ENCODE data around the gene CCDC171. TPM values are rescaled to one million over a fixed set of nuclear protein-coding genes. Genes with fewer than 3 reads are reported as not detected.

CCDC171 gene
- total RNA-seq, 1 experiment from 2014 or later = 2.8 TPM

DNA sequence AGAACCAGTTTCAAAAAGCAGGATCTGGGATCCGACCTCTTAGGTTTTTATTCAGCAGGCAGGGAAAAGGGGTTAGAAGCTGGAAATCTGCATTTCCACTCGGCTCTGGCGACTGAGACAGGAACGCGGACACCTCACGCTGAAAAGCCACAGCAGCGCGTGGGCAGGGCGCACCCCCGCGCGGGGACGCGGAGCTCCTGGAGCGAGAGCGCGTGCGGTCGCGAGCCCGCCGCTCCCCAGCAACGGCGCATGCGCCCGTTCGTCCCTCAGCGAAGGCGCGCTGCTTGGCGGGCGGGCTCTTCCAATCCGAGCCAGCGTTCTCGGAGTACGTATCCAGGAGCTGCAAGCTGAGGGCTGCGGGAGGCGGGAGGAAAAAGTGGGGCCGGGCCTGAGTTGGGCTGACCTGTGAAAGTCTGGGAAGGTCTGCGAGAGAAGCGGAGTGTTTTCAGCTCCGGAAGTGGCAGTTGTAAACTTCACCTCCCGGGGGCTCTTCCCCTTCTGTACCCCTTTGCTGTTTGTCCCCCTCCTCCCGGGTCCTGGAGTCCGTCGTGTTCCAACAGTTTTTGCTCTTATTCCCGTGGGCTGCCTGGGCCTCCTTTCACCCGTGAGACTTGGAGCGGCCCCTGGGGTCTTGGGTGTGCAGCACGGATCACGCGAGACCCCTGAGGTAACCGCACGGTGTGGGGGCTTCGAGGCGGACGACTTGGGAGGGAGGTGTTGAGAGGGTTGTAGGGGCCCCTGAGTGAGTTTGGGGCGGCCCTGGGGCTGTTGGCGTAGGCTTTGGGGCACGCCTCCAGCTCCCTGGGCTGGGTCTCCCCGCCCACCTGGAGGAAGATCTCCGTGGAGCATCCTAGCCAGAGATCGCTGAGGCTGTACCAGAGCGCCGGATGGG, at the start of gene CCDC171 (continued):
- TF ChIP-seq TP53 (CRISPR knock-in tag; IDR thresholded peaks at IDR 0.05) = peak; percentile 31; the same call in 1 of the 2 replicates
- TF ChIP-seq, protein P1, sequence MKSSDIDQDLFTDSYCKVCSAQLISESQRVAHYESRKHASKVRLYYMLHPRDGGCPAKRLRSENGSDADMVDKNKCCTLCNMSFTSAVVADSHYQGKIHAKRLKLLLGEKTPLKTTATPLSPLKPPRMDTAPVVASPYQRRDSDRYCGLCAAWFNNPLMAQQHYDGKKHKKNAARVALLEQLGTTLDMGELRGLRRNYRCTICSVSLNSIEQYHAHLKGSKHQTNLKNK (CRISPR knock-in tag; IDR thresholded peaks at IDR 0.05) = no peak
- peak; percentile 12; the same call in 1 of the 2 replicates for TF ChIP-seq ZNF138 (CRISPR knock-in tag; conservative IDR thresholded peaks at IDR 0.05)
- no peak for TF ChIP-seq IRF2 (CRISPR knock-in tag; IDR thresholded peaks at IDR 0.05; ENCODE audit: borderline replicate concordance, low read depth)
- no peak for TF ChIP-seq GRHL2 (CRISPR knock-in tag; IDR thresholded peaks at IDR 0.05; ENCODE audit: insufficient replicate concordance, severe bottlenecking)
- no peak; the same call in 1 of the 2 replicates for TF ChIP-seq GABPB1 (CRISPR knock-in tag; IDR thresholded peaks at IDR 0.05)
- 0 out of 2 replicates have a peak, but pooled peaks have one; percentile 57 for TF ChIP-seq FOXP1 (CRISPR knock-in tag; IDR thresholded peaks at IDR 0.05; ENCODE audit: borderline replicate concordance)
- peak; percentile 44; the same call in 1 of the 2 replicates for TF ChIP-seq SP1 (CRISPR knock-in tag; conservative IDR thresholded peaks at IDR 0.05)
- TF ChIP-seq ZNF396 (CRISPR knock-in tag; IDR thresholded peaks at IDR 0.05; ENCODE audit: borderline replicate concordance) = no peak
- TF ChIP-seq NR2C2 (CRISPR knock-in tag; IDR thresholded peaks at IDR 0.05) = no peak
- TF ChIP-seq, protein P2, sequence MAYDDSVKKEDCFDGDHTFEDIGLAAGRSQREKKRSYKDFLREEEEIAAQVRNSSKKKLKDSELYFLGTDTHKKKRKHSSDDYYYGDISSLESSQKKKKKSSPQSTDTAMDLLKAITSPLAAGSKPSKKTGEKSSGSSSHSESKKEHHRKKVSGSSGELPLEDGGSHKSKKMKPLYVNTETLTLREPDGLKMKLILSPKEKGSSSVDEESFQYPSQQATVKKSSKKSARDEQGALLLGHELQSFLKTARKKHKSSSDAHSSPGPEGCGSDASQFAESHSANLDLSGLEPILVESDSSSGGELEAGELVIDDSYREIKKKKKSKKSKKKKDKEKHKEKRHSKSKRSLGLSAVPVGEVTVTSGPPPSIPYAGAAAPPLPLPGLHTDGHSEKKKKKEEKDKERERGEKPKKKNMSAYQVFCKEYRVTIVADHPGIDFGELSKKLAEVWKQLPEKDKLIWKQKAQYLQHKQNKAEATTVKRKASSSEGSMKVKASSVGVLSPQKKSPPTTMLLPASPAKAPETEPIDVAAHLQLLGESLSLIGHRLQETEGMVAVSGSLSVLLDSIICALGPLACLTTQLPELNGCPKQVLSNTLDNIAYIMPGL (CRISPR knock-in tag; IDR thresholded peaks at IDR 0.05) = peak; percentile 13; the same call in 1 of the 2 replicates
- no peak for TF ChIP-seq RORB (CRISPR knock-in tag; IDR thresholded peaks at IDR 0.05)
- TF ChIP-seq ZBTB21 (CRISPR knock-in tag; IDR thresholded peaks at IDR 0.05; ENCODE audit: borderline replicate concordance) = 0 out of 2 replicates have a peak, but pooled peaks have one; percentile 19
- TF ChIP-seq, protein P3, sequence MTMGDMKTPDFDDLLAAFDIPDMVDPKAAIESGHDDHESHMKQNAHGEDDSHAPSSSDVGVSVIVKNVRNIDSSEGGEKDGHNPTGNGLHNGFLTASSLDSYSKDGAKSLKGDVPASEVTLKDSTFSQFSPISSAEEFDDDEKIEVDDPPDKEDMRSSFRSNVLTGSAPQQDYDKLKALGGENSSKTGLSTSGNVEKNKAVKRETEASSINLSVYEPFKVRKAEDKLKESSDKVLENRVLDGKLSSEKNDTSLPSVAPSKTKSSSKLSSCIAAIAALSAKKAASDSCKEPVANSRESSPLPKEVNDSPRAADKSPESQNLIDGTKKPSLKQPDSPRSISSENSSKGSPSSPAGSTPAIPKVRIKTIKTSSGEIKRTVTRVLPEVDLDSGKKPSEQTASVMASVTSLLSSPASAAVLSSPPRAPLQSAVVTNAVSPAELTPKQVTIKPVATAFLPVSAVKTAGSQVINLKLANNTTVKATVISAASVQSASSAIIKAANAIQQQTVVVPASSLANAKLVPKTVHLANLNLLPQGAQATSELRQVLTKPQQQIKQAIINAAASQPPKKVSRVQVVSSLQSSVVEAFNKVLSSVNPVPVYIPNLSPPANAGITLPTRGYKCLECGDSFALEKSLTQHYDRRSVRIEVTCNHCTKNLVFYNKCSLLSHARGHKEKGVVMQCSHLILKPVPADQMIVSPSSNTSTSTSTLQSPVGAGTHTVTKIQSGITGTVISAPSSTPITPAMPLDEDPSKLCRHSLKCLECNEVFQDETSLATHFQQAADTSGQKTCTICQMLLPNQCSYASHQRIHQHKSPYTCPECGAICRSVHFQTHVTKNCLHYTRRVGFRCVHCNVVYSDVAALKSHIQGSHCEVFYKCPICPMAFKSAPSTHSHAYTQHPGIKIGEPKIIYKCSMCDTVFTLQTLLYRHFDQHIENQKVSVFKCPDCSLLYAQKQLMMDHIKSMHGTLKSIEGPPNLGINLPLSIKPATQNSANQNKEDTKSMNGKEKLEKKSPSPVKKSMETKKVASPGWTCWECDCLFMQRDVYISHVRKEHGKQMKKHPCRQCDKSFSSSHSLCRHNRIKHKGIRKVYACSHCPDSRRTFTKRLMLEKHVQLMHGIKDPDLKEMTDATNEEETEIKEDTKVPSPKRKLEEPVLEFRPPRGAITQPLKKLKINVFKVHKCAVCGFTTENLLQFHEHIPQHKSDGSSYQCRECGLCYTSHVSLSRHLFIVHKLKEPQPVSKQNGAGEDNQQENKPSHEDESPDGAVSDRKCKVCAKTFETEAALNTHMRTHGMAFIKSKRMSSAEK (CRISPR knock-in tag; IDR thresholded peaks at IDR 0.05; ENCODE audit: borderline replicate concordance) = no peak
- peak; percentile 80 for TF ChIP-seq MYBL2 (CRISPR knock-in tag; IDR thresholded peaks at IDR 0.05)
- TF ChIP-seq, protein P4, sequence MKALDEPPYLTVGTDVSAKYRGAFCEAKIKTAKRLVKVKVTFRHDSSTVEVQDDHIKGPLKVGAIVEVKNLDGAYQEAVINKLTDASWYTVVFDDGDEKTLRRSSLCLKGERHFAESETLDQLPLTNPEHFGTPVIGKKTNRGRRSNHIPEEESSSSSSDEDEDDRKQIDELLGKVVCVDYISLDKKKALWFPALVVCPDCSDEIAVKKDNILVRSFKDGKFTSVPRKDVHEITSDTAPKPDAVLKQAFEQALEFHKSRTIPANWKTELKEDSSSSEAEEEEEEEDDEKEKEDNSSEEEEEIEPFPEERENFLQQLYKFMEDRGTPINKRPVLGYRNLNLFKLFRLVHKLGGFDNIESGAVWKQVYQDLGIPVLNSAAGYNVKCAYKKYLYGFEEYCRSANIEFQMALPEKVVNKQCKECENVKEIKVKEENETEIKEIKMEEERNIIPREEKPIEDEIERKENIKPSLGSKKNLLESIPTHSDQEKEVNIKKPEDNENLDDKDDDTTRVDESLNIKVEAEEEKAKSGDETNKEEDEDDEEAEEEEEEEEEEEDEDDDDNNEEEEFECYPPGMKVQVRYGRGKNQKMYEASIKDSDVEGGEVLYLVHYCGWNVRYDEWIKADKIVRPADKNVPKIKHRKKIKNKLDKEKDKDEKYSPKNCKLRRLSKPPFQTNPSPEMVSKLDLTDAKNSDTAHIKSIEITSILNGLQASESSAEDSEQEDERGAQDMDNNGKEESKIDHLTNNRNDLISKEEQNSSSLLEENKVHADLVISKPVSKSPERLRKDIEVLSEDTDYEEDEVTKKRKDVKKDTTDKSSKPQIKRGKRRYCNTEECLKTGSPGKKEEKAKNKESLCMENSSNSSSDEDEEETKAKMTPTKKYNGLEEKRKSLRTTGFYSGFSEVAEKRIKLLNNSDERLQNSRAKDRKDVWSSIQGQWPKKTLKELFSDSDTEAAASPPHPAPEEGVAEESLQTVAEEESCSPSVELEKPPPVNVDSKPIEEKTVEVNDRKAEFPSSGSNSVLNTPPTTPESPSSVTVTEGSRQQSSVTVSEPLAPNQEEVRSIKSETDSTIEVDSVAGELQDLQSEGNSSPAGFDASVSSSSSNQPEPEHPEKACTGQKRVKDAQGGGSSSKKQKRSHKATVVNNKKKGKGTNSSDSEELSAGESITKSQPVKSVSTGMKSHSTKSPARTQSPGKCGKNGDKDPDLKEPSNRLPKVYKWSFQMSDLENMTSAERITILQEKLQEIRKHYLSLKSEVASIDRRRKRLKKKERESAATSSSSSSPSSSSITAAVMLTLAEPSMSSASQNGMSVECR (CRISPR knock-in tag; IDR thresholded peaks at IDR 0.05; ENCODE audit: borderline replicate concordance) = no peak
- no peak for TF ChIP-seq JUN (CRISPR knock-in tag; IDR thresholded peaks at IDR 0.05)
- peak; percentile 58; the same call in 1 of the 2 replicates for TF ChIP-seq TEAD1 (CRISPR knock-in tag; IDR thresholded peaks at IDR 0.05)
- TF ChIP-seq JAZF1 (CRISPR knock-in tag; IDR thresholded peaks at IDR 0.05) = no peak
- TF ChIP-seq TCF7 (CRISPR knock-in tag; IDR thresholded peaks at IDR 0.05; ENCODE audit: low read depth) = no peak
- TF ChIP-seq NR3C1 (CRISPR knock-in tag; conservative IDR thresholded peaks at IDR 0.05; ENCODE audit: low read depth) = peak; percentile 59; the same call in 1 of the 2 replicates
- no peak for TF ChIP-seq ZNF219 (CRISPR knock-in tag; IDR thresholded peaks at IDR 0.05; ENCODE audit: borderline replicate concordance)
- TF ChIP-seq NFATC4 (CRISPR knock-in tag; IDR thresholded peaks at IDR 0.05) = no peak
- TF ChIP-seq, protein P5, sequence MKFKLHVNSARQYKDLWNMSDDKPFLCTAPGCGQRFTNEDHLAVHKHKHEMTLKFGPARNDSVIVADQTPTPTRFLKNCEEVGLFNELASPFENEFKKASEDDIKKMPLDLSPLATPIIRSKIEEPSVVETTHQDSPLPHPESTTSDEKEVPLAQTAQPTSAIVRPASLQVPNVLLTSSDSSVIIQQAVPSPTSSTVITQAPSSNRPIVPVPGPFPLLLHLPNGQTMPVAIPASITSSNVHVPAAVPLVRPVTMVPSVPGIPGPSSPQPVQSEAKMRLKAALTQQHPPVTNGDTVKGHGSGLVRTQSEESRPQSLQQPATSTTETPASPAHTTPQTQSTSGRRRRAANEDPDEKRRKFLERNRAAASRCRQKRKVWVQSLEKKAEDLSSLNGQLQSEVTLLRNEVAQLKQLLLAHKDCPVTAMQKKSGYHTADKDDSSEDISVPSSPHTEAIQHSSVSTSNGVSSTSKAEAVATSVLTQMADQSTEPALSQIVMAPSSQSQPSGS (CRISPR knock-in tag; IDR thresholded peaks at IDR 0.05; ENCODE audit: borderline replicate concordance, low read depth) = no peak
